Trophoblast cell (in vitro differentiated cells and primary cell): Measurements from ENCODE around the gene OGFR.
A peak's percentile ranks its signal among the peaks of the same experiment; 100 is the strongest.
"Not testable (repeated sequence)": the region's sequence is repeated elsewhere in the genome, so short reads cannot be mapped to it uniquely, and the experiment has no call there.

ENCODE experiments used
- DNase-seq, 2 donors: peaks; one replicate each; pipeline ENCODE4 v3.0.0-alpha.2; 2016
- H2AFZ ChIP-seq: 2 replicates; pipeline ENCODE4 v1.6.1; 2013; ENCODE audit warnings: low read length, moderate library complexity, mild to moderate bottlenecking; ENCODE audit not compliant: insufficient read depth, poor library complexity
- H2AK5ac ChIP-seq: 2 replicates; pipeline ENCODE4 v1.6.1; 2013; ENCODE audit warnings: mild to moderate bottlenecking, low read length
- H2BK120ac ChIP-seq: 2 replicates; pipeline ENCODE4 v1.6.1; 2013; ENCODE audit warnings: low read length, mild to moderate bottlenecking, moderate library complexity; ENCODE audit not compliant: insufficient read depth, poor library complexity
- H2BK12ac ChIP-seq: 2 replicates; pipeline ENCODE4 v1.6.1; 2013; ENCODE audit warnings: mild to moderate bottlenecking, low read length, moderate library complexity
- H2BK5ac ChIP-seq: 2 replicates; pipeline ENCODE4 v1.6.1; 2013; ENCODE audit warnings: low read length, low read depth, moderate library complexity, mild to moderate bottlenecking; ENCODE audit not compliant: poor library complexity
- H3K14ac ChIP-seq: 2 replicates; pipeline ENCODE4 v1.6.1; 2013; ENCODE audit warnings: mild to moderate bottlenecking, low read length
- H3K18ac ChIP-seq: 2 replicates; pipeline ENCODE4 v1.6.1; 2013; ENCODE audit warnings: mild to moderate bottlenecking, low read length
- H3K23ac ChIP-seq: 2 replicates; pipeline ENCODE4 v1.6.1; 2013; ENCODE audit warnings: low read length
- H3K27ac ChIP-seq: 2 replicates; pipeline ENCODE4 v1.5.1; 2013; ENCODE audit warnings: low read depth, mild to moderate bottlenecking, inconsistent platforms, low read length, moderate library complexity
- H3K27me3 ChIP-seq: 2 replicates; pipeline ENCODE4 v1.6.1; 2013; ENCODE audit warnings: inconsistent platforms, mild to moderate bottlenecking, low read length, moderate library complexity; ENCODE audit not compliant: insufficient read depth
- H3K36me3 ChIP-seq, 2 experiments: 1 replicate in 1 of 2; 2 replicates in 1 of 2; pipeline ENCODE4 v1.6.1; 2013; ENCODE audit warnings: low read length in 2 of 2, mild to moderate bottlenecking in 2 of 2, moderate library complexity in 1 of 2; ENCODE audit not compliant: insufficient read depth in 2 of 2, control insufficient read depth in 1 of 2
- H3K4ac ChIP-seq: 2 replicates; pipeline ENCODE4 v1.6.1; 2013; ENCODE audit warnings: low read depth, mild to moderate bottlenecking, low read length, moderate library complexity
- H3K4me1 ChIP-seq, 2 experiments: 1 replicate in 1 of 2; 2 replicates in 1 of 2; pipeline ENCODE4 v1.6.1; 2013; ENCODE audit warnings: low read length in 2 of 2, mild to moderate bottlenecking in 2 of 2, moderate library complexity in 1 of 2; ENCODE audit not compliant: insufficient read depth in 2 of 2, control insufficient read depth in 1 of 2
- H3K4me2 ChIP-seq: 2 replicates; pipeline ENCODE4 v1.6.1; 2013; ENCODE audit warnings: inconsistent platforms, mild to moderate bottlenecking, low read length, moderate library complexity
- H3K4me3 ChIP-seq: 2 replicates; pipeline ENCODE4 v1.5.1; 2013; ENCODE audit warnings: mild to moderate bottlenecking, low read depth, low read length, inconsistent platforms
- H3K79me1 ChIP-seq: one replicate; pipeline ENCODE4 v1.6.1; 2013; ENCODE audit warnings: low read length
- H3K79me2 ChIP-seq: 2 replicates; pipeline ENCODE4 v1.6.1; 2013; ENCODE audit warnings: low read length, mild to moderate bottlenecking; ENCODE audit not compliant: control insufficient read depth, insufficient read depth, poor library complexity
- H3K9ac ChIP-seq: 2 replicates; pipeline ENCODE4 v1.6.1; 2013; ENCODE audit warnings: mild to moderate bottlenecking, low read length
- H3K9me3 ChIP-seq: 2 replicates; pipeline ENCODE4 v1.6.1; 2013; ENCODE audit warnings: low read depth, mild to moderate bottlenecking, control low read depth, inconsistent platforms, low read length; ENCODE audit not compliant: insufficient read depth
- H4K12ac ChIP-seq: 2 replicates; pipeline ENCODE4 v1.6.1; 2013; ENCODE audit warnings: low read depth, mild to moderate bottlenecking, low read length, moderate library complexity
- H4K8ac ChIP-seq: 2 replicates; pipeline ENCODE4 v1.6.1; 2013; ENCODE audit warnings: low read depth, mild to moderate bottlenecking, low read length, moderate library complexity
- H4K91ac ChIP-seq: one replicate; pipeline ENCODE4 v1.6.1; 2013; ENCODE audit warnings: low read depth, mild to moderate bottlenecking, low read length, moderate library complexity
- WGBS: extraction: QIAGEN DNeasy Blood & Tissue Kit; methylation state at CpG from one replicate; pipeline ENCODE4 v1.1.7; 2013; ENCODE audit warnings: missing lambda C conversion rate; ENCODE audit not compliant: insufficient read length, insufficient coverage; ENCODE audit errors: extremely low coverage; 5-methylcytosine and 5-hydroxymethylcytosine counted together

OGFR gene

DNA sequence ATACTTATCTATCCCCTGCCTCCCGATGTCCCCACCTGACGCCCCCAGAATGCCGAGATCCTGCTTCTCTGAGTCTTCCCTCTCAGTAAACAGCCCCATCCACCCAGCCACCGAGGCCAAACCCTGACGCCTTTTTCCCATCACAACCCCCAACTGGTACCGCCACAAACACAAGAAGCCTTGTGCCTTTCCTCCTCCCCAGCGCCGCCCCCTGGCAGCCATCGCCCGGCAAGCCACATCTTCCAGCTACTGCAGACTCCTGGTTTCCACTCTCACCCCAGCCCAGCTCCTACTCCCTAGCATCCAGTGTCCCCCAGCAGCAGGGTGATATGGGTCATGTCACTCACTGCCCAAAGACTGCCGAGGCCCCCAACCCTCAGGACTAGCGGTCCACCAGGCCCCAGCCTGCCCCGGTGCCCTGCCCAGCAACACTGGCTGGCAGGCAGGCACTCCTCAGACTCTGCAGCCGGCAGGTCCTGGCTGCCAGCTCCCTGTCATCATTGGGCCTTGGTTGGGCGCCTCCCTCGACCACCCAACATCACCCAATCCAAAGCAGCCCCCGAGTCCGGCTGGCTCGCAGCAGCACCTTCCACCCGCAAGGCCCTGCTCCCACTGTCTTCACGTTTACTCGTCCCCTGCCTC lies 45.8 kb downstream of the OGFR start:
- DNase-seq = no peak
- Histone ChIP-seq H3K14ac (no peak overlapping the region), H4K8ac (no peak overlapping the region), H2BK5ac (no peak overlapping the region), H2BK12ac (no peak overlapping the region), H3K36me3 (peaks cover 10% of the 10 kb centered on the region in 2 experiments), H3K79me1 (no peaks in the 10 kb centered on the region), H3K9me3 (no peaks in the 10 kb centered on the region), H3K4me3 (peak overlapping the region; percentile 18), H4K12ac (no peak overlapping the region), H3K4ac (no peak overlapping the region), H3K18ac (no peak overlapping the region), H3K9ac (no peak overlapping the region), H2AK5ac (no peak overlapping the region), H4K91ac (no peak overlapping the region), H3K23ac (no peak overlapping the region), H3K4me1 (no peaks in the 10 kb centered on the region), H3K27ac (no peak overlapping the region), H3K79me2 (no peaks in the 10 kb centered on the region), H3K4me2 (no peak overlapping the region), H2BK120ac (no peak overlapping the region), H3K27me3 (no peaks in the 10 kb centered on the region), H2AFZ (no peak overlapping the region)
- WGBS = no CpG with 5 or more reads among the region's 22 CpGs

DNA sequence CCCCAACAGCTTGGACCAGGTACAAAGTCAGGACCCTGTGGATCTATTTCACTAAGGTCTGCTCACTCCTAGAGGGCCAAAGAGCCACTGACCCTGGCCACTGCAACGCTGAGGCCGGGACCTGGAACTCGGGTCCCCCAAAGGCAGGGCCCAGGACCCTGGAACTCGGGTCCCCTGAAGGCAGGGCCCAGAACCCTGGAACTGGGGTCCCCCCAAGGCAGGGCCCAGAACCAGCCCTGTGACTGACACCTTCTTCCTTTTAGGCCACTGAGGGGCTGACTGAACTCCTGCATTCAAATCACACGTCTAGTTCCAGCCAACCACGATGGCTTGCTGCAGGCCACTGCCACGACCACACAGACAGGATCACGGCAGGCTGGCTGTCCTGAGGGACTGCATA lies 47.6 kb downstream of the OGFR start:
- H3K9me3 ChIP-seq = no peaks in the 10 kb centered on the region
- H3K4ac ChIP-seq = no peak overlapping the region
- H2BK12ac ChIP-seq = no peak overlapping the region
- H3K18ac ChIP-seq = no peak overlapping the region
- H3K27ac ChIP-seq = no peak overlapping the region
- H3K36me3 ChIP-seq = peaks cover 14 to 15% of the 10 kb centered on the region in 2 experiments
- no peak overlapping the region for H2BK120ac ChIP-seq
- no peak overlapping the region for H2BK5ac ChIP-seq
- H3K14ac ChIP-seq = no peak overlapping the region
- H3K4me2 ChIP-seq = no peak overlapping the region
- no peak for DNase-seq
- no peak overlapping the region for H4K91ac ChIP-seq
- H3K27me3 ChIP-seq = no peaks in the 10 kb centered on the region
- WGBS = no CpG with 5 or more reads among the region's 8 CpGs
- no peak overlapping the region for H4K8ac ChIP-seq
- H2AK5ac ChIP-seq = no peak overlapping the region
- no peak overlapping the region for H3K4me3 ChIP-seq
- H3K23ac ChIP-seq = no peak overlapping the region
- H3K4me1 ChIP-seq = no peaks in the 10 kb centered on the region
- no peak overlapping the region for H4K12ac ChIP-seq
- H3K9ac ChIP-seq = no peak overlapping the region
- H2AFZ ChIP-seq = no peak overlapping the region
- H3K79me2 ChIP-seq = no peaks in the 10 kb centered on the region
- H3K79me1 ChIP-seq = no peaks in the 10 kb centered on the region

DNA sequence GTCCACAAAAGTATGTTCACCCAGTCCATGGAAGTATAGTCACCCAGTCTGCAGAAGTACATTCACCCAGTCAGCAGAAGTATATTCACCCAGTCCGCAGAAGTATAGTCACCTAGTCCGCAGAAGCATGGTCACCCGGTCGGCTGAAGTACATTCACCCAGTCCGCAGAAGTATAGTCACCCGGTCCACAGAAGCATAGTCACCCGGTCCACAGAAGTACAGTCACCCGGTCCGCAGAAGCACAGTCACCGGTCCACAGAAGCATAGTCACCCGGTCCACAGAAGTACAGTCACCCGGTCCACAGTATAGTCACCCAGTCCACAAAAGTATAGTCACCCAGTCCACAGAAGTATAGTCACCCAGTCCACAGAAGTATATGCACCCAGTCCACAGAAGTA lies 48.2 kb downstream of the OGFR start:
- Histone ChIP-seq H3K27me3 (no peaks in the 10 kb centered on the region), H3K23ac (no peak overlapping the region), H2BK5ac (no peak overlapping the region), H3K4me1 (no peaks in the 10 kb centered on the region), H2AK5ac (no peak overlapping the region), H3K4me2 (no peak overlapping the region), H2AFZ (no peak overlapping the region), H2BK12ac (no peak overlapping the region), H3K14ac (no peak overlapping the region), H3K18ac (no peak overlapping the region), H3K79me2 (no peaks in the 10 kb centered on the region), H3K4ac (no peak overlapping the region), H2BK120ac (no peak overlapping the region), H3K4me3 (no peak overlapping the region), H3K36me3 (peaks cover 16 to 17% of the 10 kb centered on the region in 2 experiments), H3K27ac (no peak overlapping the region), H4K91ac (no peak overlapping the region), H4K12ac (no peak overlapping the region), H3K9ac (no peak overlapping the region), H4K8ac (no peak overlapping the region), H3K9me3 (no peaks in the 10 kb centered on the region), H3K79me1 (no peaks in the 10 kb centered on the region)
- no CpG with 5 or more reads among the region's 12 CpGs for WGBS
- DNase-seq = no peak

DNA sequence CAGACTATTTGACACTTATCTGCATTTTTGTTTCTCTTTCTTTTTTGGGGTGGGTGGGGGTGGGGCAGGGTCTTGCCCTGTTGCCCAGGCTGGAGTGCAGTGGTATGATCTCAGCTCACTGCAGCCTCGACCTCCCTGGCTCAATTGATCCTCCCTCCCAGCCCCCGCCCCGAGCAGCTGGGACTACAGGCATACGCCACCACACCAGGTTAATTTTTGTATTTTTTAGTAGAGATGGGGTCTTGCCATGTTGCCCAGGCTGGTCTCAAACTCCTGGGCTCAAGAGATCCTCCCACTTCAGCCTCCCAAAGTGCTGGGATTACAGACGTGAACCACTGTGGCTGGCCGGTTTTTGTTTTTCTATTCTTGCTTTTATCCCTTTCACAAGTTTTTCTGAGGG lies 48.7 kb downstream of the OGFR start:
- not testable (repeated sequence) for H2BK5ac ChIP-seq

More for the DNA sequence above, 48.7 kb downstream of the OGFR start:
- H4K12ac ChIP-seq, H2AK5ac ChIP-seq, H3K9ac ChIP-seq, H2AFZ ChIP-seq, H3K4me3 ChIP-seq, H3K79me2 ChIP-seq, H3K4me2 ChIP-seq, H3K4ac ChIP-seq, H4K91ac ChIP-seq, H3K23ac ChIP-seq, H3K79me1 ChIP-seq, H4K8ac ChIP-seq, H3K9me3 ChIP-seq, H3K4me1 ChIP-seq, H2BK120ac ChIP-seq, H3K27me3 ChIP-seq, DNase-seq, H3K27ac ChIP-seq, H3K14ac ChIP-seq, H2BK12ac ChIP-seq, H3K18ac ChIP-seq: not testable (repeated sequence)
- H3K36me3 ChIP-seq = peaks cover 17 to 18% of the 10 kb centered on the region in 2 experiments
- WGBS = no CpG with 5 or more reads among the region's 6 CpGs
